Activated T-helper 1 cell treated with Interleukin-2 at 50 U/mL for 16 hours (primary cell): ENCODE data around the gene ELL.

Experiments used
- DNase-seq: peaks from one replicate; pipeline ENCODE4 v3.0.0-alpha.2; 2020; ENCODE audit warnings: low read depth

Gene ELL

GRCh38 chr19:18504886-18505610 lies 16.8 kb downstream of the ELL start:
- DNase-seq, result no peak

DNA sequence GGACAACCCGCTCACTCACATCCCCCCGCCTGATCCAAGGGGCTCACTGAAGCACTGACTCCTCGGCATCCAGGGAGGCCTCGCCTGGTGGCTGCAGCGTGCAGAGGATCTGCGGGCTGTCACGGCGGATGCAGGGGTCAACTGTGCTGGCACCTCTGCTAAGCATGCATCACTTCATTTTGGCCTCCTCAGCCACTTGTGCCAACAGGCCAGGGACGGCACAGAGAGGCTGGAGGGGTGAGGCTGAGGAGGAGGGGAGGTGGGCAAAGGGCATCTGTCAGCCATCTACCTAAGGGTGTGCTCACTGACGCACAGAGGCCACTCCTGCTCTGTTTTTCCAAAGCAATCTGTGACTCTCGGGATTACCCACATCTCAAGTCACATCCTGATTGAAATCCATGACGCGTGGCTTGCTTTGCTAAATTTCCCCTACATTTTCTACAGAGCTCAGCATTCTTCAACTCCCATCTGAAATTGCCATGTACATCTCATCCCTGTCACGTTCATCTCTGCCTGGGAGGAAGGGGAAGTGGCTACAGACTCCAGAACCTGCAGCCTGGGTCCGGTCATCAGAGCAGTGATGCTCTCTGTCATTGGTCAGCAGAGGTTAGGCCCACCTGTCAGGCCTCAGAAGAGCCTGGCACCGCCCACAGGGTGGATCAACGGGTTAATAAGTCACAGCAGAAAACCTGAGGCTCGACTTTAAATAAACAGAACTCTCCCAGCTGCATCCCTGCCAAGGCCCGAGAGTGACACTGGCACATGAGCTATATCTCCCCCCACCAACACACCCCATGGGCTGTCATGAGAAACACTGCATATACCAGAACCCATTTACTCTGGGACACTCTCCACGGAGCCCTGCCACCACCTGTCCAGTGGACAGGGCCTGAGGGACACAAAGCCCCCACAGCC lies 17.6 kb downstream of the ELL start:
- no peak for DNase-seq

DNA sequence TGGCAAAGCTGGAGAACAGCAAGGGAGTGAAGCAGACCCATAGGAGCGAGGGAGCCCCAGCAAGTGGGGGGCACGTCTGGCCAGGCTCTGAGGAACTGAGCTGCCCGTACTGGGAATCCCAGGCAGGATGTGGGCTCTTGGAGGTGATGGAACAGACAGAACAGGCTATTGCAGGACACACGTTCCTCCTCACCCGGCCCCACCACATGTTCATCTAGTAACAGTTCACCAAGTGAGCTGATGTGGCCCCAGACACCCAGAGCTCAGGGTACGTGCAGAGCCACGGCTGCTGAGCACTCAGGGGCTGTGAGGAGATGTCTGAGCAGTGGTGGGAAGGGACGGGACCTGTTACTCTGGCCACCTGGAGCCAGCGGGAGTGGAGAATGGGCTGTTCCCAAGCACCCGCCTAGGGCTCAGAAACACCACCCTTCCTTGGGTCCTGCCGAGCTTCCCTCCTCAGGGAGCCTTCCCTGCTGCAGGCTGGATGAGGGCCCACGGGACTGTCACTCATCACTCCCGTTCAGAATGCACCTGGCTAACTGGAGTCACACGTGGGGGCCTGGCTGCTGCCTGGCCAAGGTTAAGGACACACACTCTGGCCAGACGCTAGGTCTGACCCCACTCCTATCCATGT lies 18.4 kb downstream of the ELL start:
- no peak for DNase-seq

DNA sequence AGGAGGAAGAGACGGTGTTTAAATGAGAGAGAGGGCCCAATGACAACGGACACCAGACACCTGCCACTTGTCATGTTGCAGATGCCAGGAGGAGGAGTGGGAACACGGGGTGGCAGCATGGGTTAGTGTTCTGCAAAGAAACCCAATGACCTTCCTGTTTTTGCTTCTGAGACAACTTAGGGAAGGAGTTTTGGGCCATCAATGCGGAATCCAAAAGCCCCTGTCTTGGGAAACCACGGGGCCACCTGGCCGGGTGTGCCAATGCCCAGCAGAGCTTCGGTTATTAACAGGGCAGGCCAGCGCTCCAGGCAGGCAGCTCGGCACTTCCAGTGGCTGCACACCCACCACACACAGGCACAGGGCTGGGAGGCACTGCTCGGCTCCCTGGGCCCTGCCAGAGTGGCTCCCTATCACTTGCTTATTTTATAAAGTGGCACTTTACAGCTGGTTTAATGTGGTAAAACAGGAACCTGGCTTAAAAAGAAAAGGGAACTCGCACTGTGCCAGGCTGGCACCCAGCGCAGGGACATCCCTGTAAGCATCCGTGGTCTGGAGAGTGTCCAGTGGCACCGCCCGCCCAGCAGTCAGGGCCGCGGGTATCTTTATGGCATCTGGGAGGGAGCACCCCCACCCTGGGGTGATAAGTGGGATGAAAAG lies 19.1 kb downstream of the ELL start:
- no peak for DNase-seq

GRCh38 chr19:18502246-18502637 lies 19.6 kb downstream of the ELL start:
- DNase-seq, result no peak

GRCh38 chr19:18501832-18502231 lies 20.0 kb downstream of the ELL start:
- DNase-seq, result no peak

DNA sequence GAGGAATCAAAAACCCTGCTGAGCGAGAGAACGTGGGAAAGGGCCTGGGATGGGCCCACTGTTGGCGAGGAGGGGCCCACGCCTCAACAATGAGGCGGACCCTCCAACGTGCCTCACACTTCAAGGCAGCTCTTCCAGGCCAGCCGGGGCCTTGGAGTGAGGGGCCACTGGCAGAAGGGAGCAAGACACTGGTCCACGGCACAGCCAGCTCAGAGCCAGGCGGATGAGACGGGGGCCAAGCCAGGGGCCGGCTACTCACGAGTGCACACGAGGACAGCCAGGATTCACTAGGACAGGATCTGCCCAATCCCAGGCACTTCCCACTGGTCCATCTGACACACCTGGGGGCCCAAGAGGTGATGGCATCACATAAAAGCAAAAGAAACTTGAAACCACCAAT lies 20.5 kb downstream of the ELL start:
- no peak for DNase-seq

DNA sequence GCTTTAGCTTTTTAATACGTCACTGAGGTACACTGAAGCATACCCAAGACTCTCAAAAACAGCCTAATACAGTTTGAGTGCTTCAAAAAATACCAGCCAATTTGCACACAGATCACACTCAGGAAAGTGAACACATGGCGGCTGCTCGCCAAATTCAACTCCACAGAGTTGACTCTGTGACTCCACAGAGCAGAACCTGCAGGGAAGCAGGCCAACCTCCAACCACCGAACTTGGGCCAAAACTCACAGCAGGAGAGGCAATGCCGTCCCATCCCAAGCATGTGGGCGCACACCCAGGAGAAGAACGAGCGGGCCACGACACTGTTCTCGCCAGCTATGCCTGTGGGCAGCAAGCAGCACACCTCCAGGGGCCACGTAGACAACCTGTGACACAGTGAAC lies 21.1 kb downstream of the ELL start:
- DNase-seq, result no peak

DNA sequence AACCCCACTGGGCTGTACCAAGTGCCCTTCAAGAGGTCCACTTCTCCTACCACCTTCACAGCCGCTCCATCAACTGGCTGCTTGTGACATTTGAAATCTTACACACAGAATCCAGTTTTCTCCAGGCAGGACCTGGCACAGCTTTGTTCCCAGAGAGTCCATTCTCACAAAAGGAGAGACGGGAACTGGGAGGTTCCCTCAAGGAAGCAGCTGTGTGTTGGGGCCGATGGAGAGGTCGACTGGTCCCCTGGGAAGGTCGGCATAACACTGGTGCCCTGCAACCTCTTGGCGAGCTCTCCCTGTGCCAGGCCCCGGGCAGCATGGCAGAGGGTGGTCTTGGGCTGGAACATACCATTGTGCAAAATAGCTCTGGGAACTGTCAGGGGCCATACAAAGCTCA lies 21.5 kb downstream of the ELL start:
- DNase-seq, result no peak

DNA sequence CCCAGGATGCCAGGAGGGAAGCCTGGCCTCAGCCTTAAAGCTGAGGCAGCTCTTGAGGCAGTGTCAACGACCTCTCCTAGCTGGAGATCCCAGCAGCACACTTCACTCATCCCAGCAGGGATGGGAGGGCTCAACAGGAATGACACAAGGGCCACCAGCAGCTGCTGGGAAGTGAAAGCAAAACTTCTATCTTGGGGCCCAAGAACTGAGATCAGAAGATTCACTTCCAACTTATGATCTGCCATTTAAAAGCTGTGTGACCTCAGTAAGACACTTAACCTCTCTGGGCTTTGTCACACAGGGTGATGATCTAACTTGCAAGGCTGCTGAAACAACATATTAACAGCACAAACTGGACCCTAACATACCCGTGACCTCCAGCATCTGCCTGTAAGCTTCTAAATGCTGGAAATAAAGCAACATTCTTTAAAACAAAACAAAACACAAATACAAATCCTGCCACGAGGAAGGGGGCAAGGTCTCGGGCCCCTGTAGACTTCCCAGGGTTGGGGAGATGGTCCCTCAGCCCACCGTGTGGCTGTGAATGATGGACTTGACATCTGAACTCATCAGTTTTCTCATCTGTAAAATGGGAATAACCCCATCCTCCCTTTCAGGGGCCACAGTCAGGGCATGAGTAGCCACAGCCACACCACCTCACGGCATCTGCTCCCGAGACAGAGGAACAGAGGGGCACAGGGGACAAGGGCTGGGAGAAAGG lies 22.7 kb downstream of the ELL start:
- DNase-seq, result no peak

DNA sequence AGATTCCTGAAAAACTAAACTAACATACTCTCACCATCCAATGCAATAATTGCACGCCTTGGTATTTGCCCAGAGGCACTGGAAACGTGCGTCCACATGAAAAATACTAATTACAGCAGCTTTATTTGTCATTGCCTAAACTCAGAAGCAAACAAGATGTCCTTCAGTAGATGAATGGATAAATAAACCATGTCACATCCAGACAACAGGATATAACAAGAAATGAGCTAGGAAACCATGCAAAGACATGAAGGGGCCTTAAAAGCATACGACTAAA lies 25.0 kb downstream of the ELL start:
- DNase-seq, result no peak

DNA sequence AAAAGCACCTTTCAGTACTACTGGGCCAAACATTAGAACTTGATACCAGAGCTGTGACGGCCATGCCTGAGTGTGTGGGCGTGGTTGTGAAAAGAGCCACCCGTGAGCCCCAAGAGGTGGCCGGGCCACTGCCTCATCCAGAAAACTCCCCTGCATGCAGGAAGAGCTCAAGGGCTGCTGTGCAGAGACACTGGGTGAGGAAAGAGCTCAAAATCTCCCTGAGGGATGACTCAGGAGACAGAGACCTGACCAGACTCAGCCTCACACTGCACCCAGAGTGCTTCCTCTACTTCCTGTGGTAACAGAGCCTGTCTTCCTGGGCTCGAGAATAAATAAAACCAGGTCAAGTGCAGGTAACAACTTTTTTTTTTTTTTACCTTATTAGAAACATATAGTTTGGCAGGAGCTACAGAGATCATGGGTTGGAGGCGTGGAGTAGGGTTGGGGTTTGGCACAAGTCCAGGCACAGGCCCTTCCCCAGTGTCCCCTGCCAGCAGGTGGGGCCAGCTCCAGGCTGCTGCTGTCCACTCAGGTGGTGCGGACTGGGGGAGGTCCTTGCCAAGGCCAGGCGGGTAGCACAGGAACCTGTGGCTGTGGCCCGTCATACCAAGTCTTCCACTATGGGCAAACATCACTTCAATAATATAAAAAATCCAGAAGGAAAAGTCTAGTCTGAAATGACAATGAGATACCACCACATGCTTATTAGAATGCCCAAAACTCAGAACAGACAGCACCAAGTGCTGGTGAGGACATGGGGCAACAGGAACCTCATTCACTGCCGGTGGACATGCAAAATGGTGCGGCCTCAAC lies 25.5 kb downstream of the ELL start:
- peak; percentile 45 for DNase-seq

DNA sequence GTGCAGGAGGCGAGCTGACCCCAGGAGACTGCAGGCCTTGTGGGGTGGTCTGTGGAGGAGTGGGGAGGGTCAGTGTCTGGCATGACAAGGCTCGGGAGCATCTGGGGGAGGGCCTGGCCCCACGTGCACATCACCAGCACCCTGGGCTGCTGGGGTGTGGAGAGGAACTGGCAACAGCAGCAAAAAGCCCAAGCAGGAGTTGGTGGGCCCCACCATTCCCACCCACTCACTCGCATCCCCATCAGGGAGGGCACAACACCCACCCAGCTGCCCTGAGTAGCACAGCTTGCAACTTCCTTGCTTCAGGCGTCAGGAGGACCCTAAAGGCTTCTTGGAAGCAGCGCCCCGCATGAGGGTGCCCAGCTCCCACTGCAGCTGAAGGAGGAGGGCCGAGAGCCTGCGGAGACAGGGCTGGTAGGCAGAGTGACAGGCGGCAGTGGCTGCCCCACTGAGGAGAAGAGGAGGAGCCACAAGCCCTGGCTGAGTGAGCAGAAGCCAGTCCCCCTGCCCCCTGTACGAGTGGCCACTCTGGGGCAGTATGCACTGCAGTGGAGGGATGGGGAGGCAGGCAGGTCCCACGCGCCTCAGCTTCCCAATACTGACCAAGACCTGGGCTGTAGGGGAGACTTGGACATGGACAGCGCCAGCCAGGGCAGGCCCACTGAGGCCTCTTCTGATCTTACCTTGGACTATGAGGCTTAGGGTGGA lies 26.5 kb downstream of the ELL start:
- DNase-seq, result no peak

DNA sequence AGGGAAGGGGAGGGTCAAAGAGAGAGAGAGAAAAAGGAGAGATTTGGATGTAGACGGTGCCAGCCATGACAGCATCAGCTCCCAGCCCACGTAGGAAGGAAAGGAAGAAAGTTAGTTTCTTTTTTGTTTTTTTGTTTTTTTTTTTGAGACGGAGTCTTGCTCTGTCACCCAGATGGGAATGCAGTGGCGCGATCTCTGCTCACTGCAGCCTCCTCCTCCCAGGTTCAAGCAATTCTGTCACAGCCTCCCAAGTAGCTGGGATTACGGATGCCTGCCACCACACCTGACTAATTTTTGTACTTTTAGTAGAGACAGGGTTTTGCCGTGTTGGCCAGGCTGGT lies 27.6 kb downstream of the ELL start:
- no peak for DNase-seq

- no peak for DNase-seq
Measured at GRCh38 chr19:18493440-18494266, 28.2 kb downstream of the ELL start.

- DNase-seq, result no peak
Measured at GRCh38 chr19:18491995-18492953, 29.6 kb downstream of the ELL start.

DNA sequence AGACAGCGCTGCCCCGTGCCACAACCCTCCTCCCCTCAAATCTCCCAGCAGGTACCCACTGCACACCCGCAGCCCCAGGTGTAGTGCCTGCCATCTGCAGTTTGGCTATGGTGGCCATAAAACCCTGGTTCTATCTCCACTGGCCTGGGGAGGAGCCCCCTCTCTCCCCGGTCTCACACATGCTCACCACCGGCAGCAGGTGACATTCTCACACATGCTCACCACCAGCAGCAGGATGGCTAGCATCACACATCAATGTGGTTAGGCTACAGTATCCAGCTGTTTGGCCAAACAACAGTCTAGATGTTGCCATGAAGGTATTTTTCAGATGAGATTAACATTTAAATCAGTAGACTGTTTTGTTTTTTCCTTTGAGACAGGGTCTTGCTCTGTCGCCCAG lies 31.1 kb downstream of the ELL start:
- DNase-seq, result no peak

- no peak for DNase-seq
Measured at GRCh38 chr19:18489627-18490184, 32.2 kb downstream of the ELL start.
